Measurements from ENCODE around the gene CCL25. TPM values are rescaled to one million over a fixed set of nuclear protein-coding genes. Genes with fewer than 3 reads are reported as not detected.

The CCL25 gene
- total and polyA plus RNA-seq, 8 donors: 0.23 to 0.46 (median 0.37) TPM; not detected in 4

DNA sequence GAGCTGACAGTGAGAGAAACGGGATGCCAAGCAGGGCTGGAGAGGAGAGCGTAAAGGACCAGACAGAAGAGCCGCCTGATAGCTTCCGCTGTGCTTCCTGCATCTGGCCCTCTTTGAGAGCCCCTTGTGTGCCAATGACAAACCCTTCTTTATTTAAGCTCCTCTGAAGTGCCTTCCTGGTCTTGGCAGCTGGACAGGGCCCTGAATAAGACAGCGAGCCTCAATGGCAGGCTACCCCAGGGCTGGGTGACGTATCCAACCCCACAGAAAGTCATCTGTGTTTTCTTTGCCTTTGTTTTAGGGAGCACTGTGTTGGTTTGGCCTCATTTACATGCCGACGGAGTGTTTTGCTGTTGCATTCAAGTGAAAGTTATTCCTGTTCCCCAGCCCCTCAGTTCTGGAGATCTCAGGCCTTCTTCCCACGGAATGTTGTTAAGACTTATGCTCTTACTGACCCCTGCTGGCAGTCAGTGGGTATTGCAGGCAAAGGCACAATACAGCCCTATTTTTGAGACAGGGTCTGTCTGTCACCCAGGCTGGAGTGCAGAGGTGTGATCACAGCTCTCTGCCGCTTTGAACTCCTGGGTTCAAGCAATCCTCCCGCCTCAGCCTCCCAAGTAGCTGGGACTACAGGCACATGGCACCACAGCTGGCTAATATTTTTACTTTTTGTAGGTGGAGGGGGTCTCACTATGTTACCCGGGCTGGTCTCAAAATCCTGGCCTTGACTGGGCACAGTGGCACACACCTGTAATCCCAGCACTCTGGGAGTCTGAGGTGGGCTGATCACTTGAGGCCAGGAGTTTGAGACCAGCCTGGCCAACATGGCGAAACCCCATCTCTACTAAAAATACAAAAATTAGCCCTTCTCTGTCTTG, 16.8 kb downstream of the CCL25 start:
- peak in 1 of 2 donors; percentile 47 for TF ChIP-seq CTCF (IDR thresholded peaks at IDR 0.05)
- no peak for ATAC-seq
- intact Hi-C loops (cut with DNase I): no loop called here
- Histone ChIP-seq H3K27me3 (no peaks in the 10 kb centered on the region), H3K27ac (no peak overlapping the region), H3K4me1 (no peaks in the 10 kb centered on the region), H3K4me3 (no peak overlapping the region), H3K9me3 (peaks cover 0 to 19% of the 10 kb centered on the region in 2 donors), H3K36me3 (no peaks in the 10 kb centered on the region)
- peak in 1 of 4 donors; percentile 6 for DNase-seq

GRCh38 chr19:8071912-8072311, 19.4 kb downstream of the CCL25 start:
- H3K27ac ChIP-seq: no peak overlapping the region
- H3K4me3 ChIP-seq: no peak overlapping the region
- no peak for ATAC-seq
- no peak for TF ChIP-seq CTCF (IDR thresholded peaks at IDR 0.05)
- H3K9me3 ChIP-seq: peaks cover 0 to 19% of the 10 kb centered on the region in 2 donors
- DNase-seq: peak in 1 of 4 donors; percentile 65
- intact Hi-C loops (cut with DNase I): no loop called here
- H3K27me3 ChIP-seq: no peaks in the 10 kb centered on the region
- no peaks in the 10 kb centered on the region for H3K4me1 ChIP-seq
- no peaks in the 10 kb centered on the region for H3K36me3 ChIP-seq

GRCh38 chr19:8074501-8074900, 21.9 kb downstream of the CCL25 start:
- Histone ChIP-seq H3K9me3 (peaks cover 0 to 9% of the 10 kb centered on the region in 2 donors), H3K27me3 (no peaks in the 10 kb centered on the region), H3K36me3 (no peaks in the 10 kb centered on the region), H3K27ac (no peak overlapping the region), H3K4me3 (no peak overlapping the region), H3K4me1 (no peaks in the 10 kb centered on the region)
- DNase-seq (no peak), ATAC-seq (no peak)
- intact Hi-C loops (cut with DNase I): no loop called here
- no peak for TF ChIP-seq CTCF (IDR thresholded peaks at IDR 0.05)

- no peak for TF ChIP-seq CTCF (IDR thresholded peaks at IDR 0.05)
- peaks cover 0 to under 1% of the 10 kb centered on the region in 2 donors for H3K9me3 ChIP-seq
- DNase-seq: peak in 1 of 4 donors; percentile 16
- H3K4me3 ChIP-seq: no peak overlapping the region
- no peaks in the 10 kb centered on the region for H3K4me1 ChIP-seq
- intact Hi-C loops (cut with DNase I): no loop called here
- no peaks in the 10 kb centered on the region for H3K36me3 ChIP-seq
- H3K27me3 ChIP-seq: no peaks in the 10 kb centered on the region
- no peak for ATAC-seq
- H3K27ac ChIP-seq: no peak overlapping the region
These were observed 22.9 kb downstream of the CCL25 start for GRCh38 chr19:8075158-8076074.

- Histone ChIP-seq H3K27ac (no peak overlapping the region), H3K9me3 (peaks cover 0 to 2% of the 10 kb centered on the region in 2 donors), H3K36me3 (no peaks in the 10 kb centered on the region), H3K4me3 (no peak overlapping the region), H3K4me1 (no peaks in the 10 kb centered on the region), H3K27me3 (no peaks in the 10 kb centered on the region)
- DNase-seq: peak in 1 of 4 donors; percentile 57
- no peak for ATAC-seq
- TF ChIP-seq CTCF (IDR thresholded peaks at IDR 0.05): no peak
- intact Hi-C loops (cut with DNase I): no loop called here
These were observed 27.4 kb downstream of the CCL25 start for GRCh38 chr19:8079988-8080387.

All from left lung (tissue), 10 donors.